ENCODE data around the gene PLCG1.
A peak's percentile ranks its signal among the peaks of the same experiment; 100 is the strongest.

DNA sequence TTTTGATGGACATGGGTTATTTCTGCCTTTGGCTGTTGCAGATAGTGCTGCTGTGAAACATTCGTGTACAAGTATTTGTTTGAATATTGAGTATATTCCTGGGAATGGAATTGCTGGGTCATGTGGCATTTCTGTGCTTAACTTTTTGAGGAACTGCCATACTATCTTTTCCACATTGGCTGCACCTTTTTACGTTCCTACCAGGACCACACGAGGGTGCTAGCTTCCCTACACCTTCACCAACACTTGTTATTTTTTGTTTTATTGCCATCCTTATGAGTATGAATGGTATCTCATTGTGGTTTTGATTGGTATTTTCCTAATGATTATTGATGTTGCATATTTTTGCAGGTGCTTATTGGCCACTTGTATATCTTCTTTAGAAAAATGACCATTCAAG, 47.8 kb upstream of the PLCG1 start:
- TF ChIP-seq, protein P1, sequence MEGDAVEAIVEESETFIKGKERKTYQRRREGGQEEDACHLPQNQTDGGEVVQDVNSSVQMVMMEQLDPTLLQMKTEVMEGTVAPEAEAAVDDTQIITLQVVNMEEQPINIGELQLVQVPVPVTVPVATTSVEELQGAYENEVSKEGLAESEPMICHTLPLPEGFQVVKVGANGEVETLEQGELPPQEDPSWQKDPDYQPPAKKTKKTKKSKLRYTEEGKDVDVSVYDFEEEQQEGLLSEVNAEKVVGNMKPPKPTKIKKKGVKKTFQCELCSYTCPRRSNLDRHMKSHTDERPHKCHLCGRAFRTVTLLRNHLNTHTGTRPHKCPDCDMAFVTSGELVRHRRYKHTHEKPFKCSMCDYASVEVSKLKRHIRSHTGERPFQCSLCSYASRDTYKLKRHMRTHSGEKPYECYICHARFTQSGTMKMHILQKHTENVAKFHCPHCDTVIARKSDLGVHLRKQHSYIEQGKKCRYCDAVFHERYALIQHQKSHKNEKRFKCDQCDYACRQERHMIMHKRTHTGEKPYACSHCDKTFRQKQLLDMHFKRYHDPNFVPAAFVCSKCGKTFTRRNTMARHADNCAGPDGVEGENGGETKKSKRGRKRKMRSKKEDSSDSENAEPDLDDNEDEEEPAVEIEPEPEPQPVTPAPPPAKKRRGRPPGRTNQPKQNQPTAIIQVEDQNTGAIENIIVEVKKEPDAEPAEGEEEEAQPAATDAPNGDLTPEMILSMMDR (IDR thresholded peaks at IDR 0.05 in 2 of 3, conservative IDR thresholded peaks at IDR 0.05 in 1 of 3; ENCODE audit: insufficient read depth in 2 of 3, low read depth in 1 of 3, low read length in 3 of 3): peak; percentile 16 to 44 (median 28); a peak in 3 of 6 replicates
- TF ChIP-seq E2F1 (CRISPR knock-in tag; IDR thresholded peaks at IDR 0.05) (no peak), POLR2A (conservative IDR thresholded peaks at IDR 0.05) (no peak), PHF8 (IDR thresholded peaks at IDR 0.05; ENCODE audit: borderline replicate concordance, low read length) (no peak), HMGXB4 (CRISPR knock-in tag; IDR thresholded peaks at IDR 0.05) (no peak), HOXB6 (CRISPR knock-in tag; IDR thresholded peaks at IDR 0.05; ENCODE audit: borderline replicate concordance) (no peak), SREBF1 (IDR thresholded peaks at IDR 0.05; ENCODE audit: borderline replicate concordance, low read depth, low read length) (no peak), ATF4 (CRISPR knock-in tag; IDR thresholded peaks at IDR 0.05) (no peak), KAT2B (IDR thresholded peaks at IDR 0.05; ENCODE audit: low read depth, low read length) (no peak)
